Adrenal gland (tissue), 12 donors: ENCODE results near the gene HLA-B. TPM values are rescaled to one million over a fixed set of nuclear protein-coding genes. Genes with fewer than 3 reads are reported as not detected.
A peak's percentile ranks its signal among the peaks of the same experiment; 100 is the strongest.

Source experiments
- DNase-seq, 7 donors: peaks; one replicate each; pipeline ENCODE4 v3.0.0-alpha.2; 2019 to 2020
- H3K27ac ChIP-seq, 5 donors: fragments of 200-600 bp; sonication (generic) in 4 of 5; 1 replicate in 3 of 5; 2 replicates in 2 of 5; pipeline versions ENCODE4 v1.5.1 to v1.8.0; 2016 to 2020; ENCODE audit warnings: mild to moderate bottlenecking in 1 of 5
- H3K27me3 ChIP-seq: fragments of 200-600 bp; 2 replicates; pipeline ENCODE4 v1.8.0; 2021
- H3K36me3 ChIP-seq, 2 donors: fragments of 200-600 bp; replicated peaks in 1 of 2; 1 replicate in 1 of 2; 2 replicates in 1 of 2; pipeline versions ENCODE4 v1.5.1 to v1.8.0; 2018 to 2022
- H3K4me1 ChIP-seq, 2 donors: fragments of 200-600 bp; replicated peaks in 1 of 2; 1 replicate in 1 of 2; 2 replicates in 1 of 2; pipeline versions ENCODE4 v1.5.1 to v1.8.0; 2018 to 2021
- H3K4me3 ChIP-seq, 4 donors: fragments of 200-600 bp; sonication (generic) in 3 of 4; one replicate each; pipeline ENCODE4 v1.5.1; 2016 to 2018
- H3K9me3 ChIP-seq, 3 donors: fragments of 200-600 bp; sonication (generic) in 1 of 3; replicated peaks in 1 of 3; 1 replicate in 2 of 3; 2 replicates in 1 of 3; pipeline versions ENCODE4 v1.5.1 to v1.8.0; 2016 to 2021
- POLR2A ChIP-seq, 2 donors: fragments of 450-650 bp; IDR thresholded peaks; one replicate each; pipeline ENCODE4 v1.6.1; 2017; ENCODE audit warnings: antibody characterized with exemption in 2 of 2, mild to moderate bottlenecking in 2 of 2, moderate library complexity in 1 of 2
- WGBS, 4 donors: extraction: QIAGEN DNeasy Blood & Tissue Kit in 2 of 4; methylation state at CpG; one replicate each; pipeline versions ENCODE4 v1.1.5 to v1.1.7; 2013 to 2017; 5-methylcytosine and 5-hydroxymethylcytosine counted together
- intact Hi-C, 2 donors: fragments of 100-400 bp; cut with DNase I; formaldehyde crosslinking; loops; one replicate each; pipeline versions ENCODE4 v1.14.1 to v1.15.0; 2022 to 2023
- polyA plus RNA-seq, 3 donors: library from polyadenylated mRNA; stranded (reverse); fragments of 200-250 nt in 2 of 3; fragments of 350-450 nt in 1 of 3; fragmentation: Illumina TruSeq in 1 of 3; extraction: RNeasy Lipid Tissue Mini Kit (QIAGEN cat#74804) in 1 of 3; gene quantifications; one replicate each; pipeline ENCODE4 v1.2.3, GENCODE V29; 2013 to 2014
- total RNA-seq, 9 donors: library from RNA; depleted of rRNA in 4 of 9; stranded (reverse); fragments of >200 nt in 4 of 9; fragments of 120-200 nt in 1 of 9; fragmentation: NEBNext Ultra II Directional in 1 of 9; extraction: Animal tissue kit (Norgen Biotek cat#: 25700) in 1 of 9; gene quantifications; one replicate each; pipeline versions ENCODE4 v1.1.0 to v1.2.4, GENCODE V29; 2013 to 2023
- TF ChIP-seq, protein P1 (sequence below), 6 experiments: fragments of 450-650 bp in 4 of 6; fragments of 200-600 bp in 2 of 6; sonication (generic) in 1 of 6; IDR thresholded peaks; 1 replicate in 5 of 6; 2 replicates in 1 of 6; pipeline versions ENCODE4 v1.5.1 to v1.8.0; 2016 to 2021; ENCODE audit warnings: antibody characterized with exemption in 6 of 6, mild to moderate bottlenecking in 2 of 6, moderate library complexity in 1 of 6
- donor health status: healthy with polysubstance abuse.
- donor health status: Bipolar disorder and iron deficiency.
- donor health status: DM: yes; HTN: yes; CAD: no.
- donor health status: DM: no; HTN: no; CAD: no.
- donor health status: DM: no; HTN: no; CAD: no.
- donor health status: DM: yes; HTN: yes; CAD: no.

The HLA-B gene
- total and polyA plus RNA-seq, 12 donors: 248 to 3,150 (median 1,251) TPM

DNA sequence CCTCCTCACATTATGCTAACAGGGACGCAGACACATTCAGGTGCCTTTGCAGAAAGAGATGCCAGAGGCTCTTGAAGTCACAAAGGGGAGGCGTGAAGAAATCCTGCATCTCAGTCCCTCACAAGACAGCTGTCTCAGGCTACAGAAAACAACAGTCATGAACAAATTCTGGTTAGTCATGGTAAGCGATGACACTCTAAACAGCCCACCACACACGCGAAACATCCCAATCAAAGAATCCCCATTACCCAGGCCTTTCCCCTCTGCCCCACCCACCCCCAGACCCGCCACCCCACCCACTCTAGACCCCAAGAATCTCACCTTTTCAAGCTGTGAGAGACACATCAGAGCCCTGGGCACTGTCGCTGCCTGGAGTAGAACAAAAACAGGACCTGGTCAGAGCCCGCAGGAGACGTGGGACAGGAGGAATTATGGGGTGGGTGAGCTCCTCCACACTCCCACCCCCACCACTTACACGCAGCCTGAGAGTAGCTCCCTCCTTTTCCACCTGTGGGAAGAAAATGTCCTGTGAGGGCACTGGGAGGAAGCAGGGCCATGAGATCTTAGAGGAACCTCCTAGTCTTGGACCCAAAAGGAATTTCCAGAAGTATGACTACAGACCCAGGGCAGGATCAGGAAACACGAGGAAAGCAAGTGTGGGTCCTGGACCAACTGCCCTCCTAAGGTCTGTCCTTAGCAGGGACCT lies 2.7 kb downstream of the HLA-B start:
- peak overlapping the region in 1 of 4 donors; percentile 52 for H3K4me3 ChIP-seq
- no peak for DNase-seq
- WGBS, 4 donors: 55 to 75% (median 69%) methylated on average over 9 to 11 of the region's 11 CpGs
- no peak overlapping the region for H3K27ac ChIP-seq
- intact Hi-C loops: loop anchor here in 1 of 2 donors (5.0 kb wide), 1 partner anchor 87 kb away; no protein-coding TSS in a partner anchor
- no peak for TF ChIP-seq POLR2A (IDR thresholded peaks at IDR 0.05)
- TF ChIP-seq, protein P1, sequence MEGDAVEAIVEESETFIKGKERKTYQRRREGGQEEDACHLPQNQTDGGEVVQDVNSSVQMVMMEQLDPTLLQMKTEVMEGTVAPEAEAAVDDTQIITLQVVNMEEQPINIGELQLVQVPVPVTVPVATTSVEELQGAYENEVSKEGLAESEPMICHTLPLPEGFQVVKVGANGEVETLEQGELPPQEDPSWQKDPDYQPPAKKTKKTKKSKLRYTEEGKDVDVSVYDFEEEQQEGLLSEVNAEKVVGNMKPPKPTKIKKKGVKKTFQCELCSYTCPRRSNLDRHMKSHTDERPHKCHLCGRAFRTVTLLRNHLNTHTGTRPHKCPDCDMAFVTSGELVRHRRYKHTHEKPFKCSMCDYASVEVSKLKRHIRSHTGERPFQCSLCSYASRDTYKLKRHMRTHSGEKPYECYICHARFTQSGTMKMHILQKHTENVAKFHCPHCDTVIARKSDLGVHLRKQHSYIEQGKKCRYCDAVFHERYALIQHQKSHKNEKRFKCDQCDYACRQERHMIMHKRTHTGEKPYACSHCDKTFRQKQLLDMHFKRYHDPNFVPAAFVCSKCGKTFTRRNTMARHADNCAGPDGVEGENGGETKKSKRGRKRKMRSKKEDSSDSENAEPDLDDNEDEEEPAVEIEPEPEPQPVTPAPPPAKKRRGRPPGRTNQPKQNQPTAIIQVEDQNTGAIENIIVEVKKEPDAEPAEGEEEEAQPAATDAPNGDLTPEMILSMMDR (IDR thresholded peaks at IDR 0.05): no peak
- no peaks in the 10 kb centered on the region for H3K27me3 ChIP-seq
- H3K9me3 ChIP-seq: no peaks in the 10 kb centered on the region
- H3K4me1 ChIP-seq: peaks cover 0 to 5% of the 10 kb centered on the region in 2 donors
- peaks cover 0 to 20% of the 10 kb centered on the region in 2 donors for H3K36me3 ChIP-seq

DNA sequence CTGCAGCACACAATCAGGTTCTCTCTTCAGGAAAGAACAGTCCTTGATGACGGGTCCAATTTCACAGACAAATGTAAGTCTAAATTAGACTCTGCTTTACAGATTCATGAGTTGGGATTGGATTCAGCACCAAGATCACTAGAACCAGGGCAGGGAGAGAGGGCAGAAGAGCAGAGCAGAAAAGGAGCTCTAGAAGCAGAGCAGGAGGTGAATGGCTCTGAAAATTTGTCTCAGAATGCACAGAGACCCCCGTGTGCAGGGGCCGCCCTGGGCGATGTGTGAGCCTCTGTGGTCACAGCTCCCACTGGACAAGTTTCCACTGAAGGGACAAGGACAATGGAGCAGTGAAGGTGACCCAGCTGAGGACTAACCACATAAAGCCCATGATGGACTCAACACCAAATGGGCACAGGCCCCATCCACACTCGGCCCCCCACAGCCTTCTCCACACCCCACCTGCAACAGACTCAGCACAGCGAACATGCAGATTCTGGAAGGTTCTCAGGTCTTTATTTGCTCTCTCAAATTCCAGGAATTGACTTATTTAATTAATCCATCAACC lies 3.5 kb downstream of the HLA-B start:
- WGBS, 4 donors: 63 to 87% (median 78%) methylated on average over 6 of the region's 6 CpGs
- H3K4me3 ChIP-seq: no peak overlapping the region
- peaks cover 0 to 20% of the 10 kb centered on the region in 2 donors for H3K36me3 ChIP-seq
- intact Hi-C loops: loop anchor here in 1 of 2 donors (5.0 kb wide), 1 partner anchor 86 kb away; no protein-coding TSS in a partner anchor
- DNase-seq: no peak
- no peaks in the 10 kb centered on the region for H3K27me3 ChIP-seq
- H3K9me3 ChIP-seq: no peaks in the 10 kb centered on the region
- peaks cover 0 to 5% of the 10 kb centered on the region in 2 donors for H3K4me1 ChIP-seq
- no peak overlapping the region for H3K27ac ChIP-seq
- TF ChIP-seq, protein P1 (IDR thresholded peaks at IDR 0.05): no peak
- no peak for TF ChIP-seq POLR2A (IDR thresholded peaks at IDR 0.05)

DNA sequence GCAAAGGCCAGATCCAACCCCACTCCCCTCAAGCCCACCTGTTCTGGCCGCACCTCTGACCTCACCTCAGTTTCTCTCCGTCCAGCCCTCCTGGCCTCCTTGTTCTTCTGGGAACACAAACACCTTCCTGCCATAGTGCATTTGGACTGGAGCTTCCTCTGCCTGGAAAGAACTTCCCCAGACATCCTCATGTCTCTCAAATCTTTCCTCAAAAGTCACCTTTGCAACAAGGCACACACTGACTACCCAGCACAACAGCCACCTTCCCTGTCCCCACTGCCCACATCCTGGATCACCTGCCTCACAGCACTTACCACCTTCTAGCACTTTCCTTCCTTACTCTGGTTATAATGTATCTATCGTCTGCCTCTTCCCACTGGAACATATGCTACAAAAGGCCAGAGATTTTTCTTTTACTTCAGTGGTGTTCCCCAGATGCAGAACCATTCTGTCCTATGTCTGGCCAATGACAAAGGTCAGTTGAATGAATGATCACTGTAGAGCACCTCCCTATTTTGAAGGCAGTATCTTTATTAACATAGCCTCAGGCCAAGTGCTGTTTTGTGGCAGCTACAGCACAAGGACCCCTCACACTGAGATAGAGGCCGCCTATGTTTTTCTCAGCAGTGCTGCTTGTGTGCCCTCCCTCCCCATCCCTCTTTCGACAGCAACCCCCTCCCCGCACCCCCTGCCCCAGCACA lies 4.1 kb downstream of the HLA-B start:
- DNase-seq: no peak
- TF ChIP-seq, protein P1 (IDR thresholded peaks at IDR 0.05): no peak
- no peak for TF ChIP-seq POLR2A (IDR thresholded peaks at IDR 0.05)
- Histone ChIP-seq H3K4me1 (peaks cover 0 to 5% of the 10 kb centered on the region in 2 donors), H3K4me3 (no peak overlapping the region), H3K27ac (no peak overlapping the region), H3K36me3 (peaks cover 0 to 20% of the 10 kb centered on the region in 2 donors), H3K27me3 (no peaks in the 10 kb centered on the region), H3K9me3 (no peaks in the 10 kb centered on the region)
- intact Hi-C loops: loop anchor here in 1 of 2 donors (5.0 kb wide), 1 partner anchor 86 kb away; no protein-coding TSS in a partner anchor
- WGBS, 4 donors: 54 to 76% (median 65%) methylated on average over 5 to 6 of the region's 6 CpGs

- DNase-seq: no peak
- intact Hi-C loops: loop anchor here in 1 of 2 donors (5.0 kb wide), 1 partner anchor 85 kb away; no protein-coding TSS in a partner anchor
These were observed 4.7 kb downstream of the HLA-B start for GRCh38 chr6:31352310-31352682.

More at GRCh38 chr6:31352310-31352682, 4.7 kb downstream of the HLA-B start:
- Histone ChIP-seq H3K27me3 (no peaks in the 10 kb centered on the region), H3K36me3 (peaks cover 0 to 20% of the 10 kb centered on the region in 2 donors), H3K4me1 (peaks cover 0 to 5% of the 10 kb centered on the region in 2 donors), H3K9me3 (no peaks in the 10 kb centered on the region), H3K4me3 (no peak overlapping the region), H3K27ac (no peak overlapping the region)
- TF ChIP-seq, protein P1 (IDR thresholded peaks at IDR 0.05): no peak
- no peak for TF ChIP-seq POLR2A (IDR thresholded peaks at IDR 0.05)
- 39 to 62% (median 55%) methylated on average over 8 of the region's 8 CpGs for WGBS, 4 donors
